NOMO-1 treated with dmso at 0.1 percent for 144 hours (cell line): ENCODE results near the gene COL20A1.

ENCODE experiments used
- DNase-seq: peaks from one replicate; lab custom pipeline; 2025; ENCODE audit not compliant: unreplicated experiment; lab: John Stamatoyannopoulos, UW

COL20A1 gene

GRCh38 chr20:63261060-63261794, 31.8 kb upstream of the COL20A1 start:
- no peak for DNase-seq

GRCh38 chr20:63261795-63262528, 31.0 kb upstream of the COL20A1 start:
- DNase-seq, result no peak

- no peak for DNase-seq
Measured at GRCh38 chr20:63262836-63263235, 30.1 kb upstream of the COL20A1 start.

GRCh38 chr20:63264000-63264399, 29.0 kb upstream of the COL20A1 start:
- DNase-seq, result no peak

- no peak for DNase-seq
Measured at GRCh38 chr20:63264519-63264918, 28.5 kb upstream of the COL20A1 start.

GRCh38 chr20:63265891-63266515, 27.0 kb upstream of the COL20A1 start:
- DNase-seq, result no peak

GRCh38 chr20:63267691-63268090, 25.3 kb upstream of the COL20A1 start:
- DNase-seq, result no peak

- no peak for DNase-seq
Measured at GRCh38 chr20:63268256-63268655, 24.7 kb upstream of the COL20A1 start.

GRCh38 chr20:63268671-63269439, 24.1 kb upstream of the COL20A1 start:
- no peak for DNase-seq

- DNase-seq, result no peak
Measured at GRCh38 chr20:63269724-63270123, 23.3 kb upstream of the COL20A1 start.

GRCh38 chr20:63270606-63271325, 22.2 kb upstream of the COL20A1 start:
- DNase-seq, result no peak

GRCh38 chr20:63272105-63273058, 20.6 kb upstream of the COL20A1 start, which contains the start of gene ARFGAP1:
ARFGAP1 (plus strand) TSS chr20:63272813; CDS start chr20:63275581, 2,768 bp downstream.
- DNase-seq, result peak; percentile 85

GRCh38 chr20:63273059-63273579, 19.9 kb upstream of the COL20A1 start:
- no peak for DNase-seq

- DNase-seq, result no peak
Measured at GRCh38 chr20:63273635-63274380, 19.2 kb upstream of the COL20A1 start.

- no peak for DNase-seq
Measured at GRCh38 chr20:63274381-63275228, 18.4 kb upstream of the COL20A1 start.

GRCh38 chr20:63275825-63276224, 17.2 kb upstream of the COL20A1 start:
- DNase-seq, result no peak

GRCh38 chr20:63276956-63277355, 16.0 kb upstream of the COL20A1 start:
- DNase-seq, result no peak
